GM23338 (cell line): ENCODE data around the gene SLC29A1.

Source experiments
- EZH2 ChIP-seq: fragments of 200-600 bp; sonication (generic); IDR thresholded peaks from one replicate; pipeline ENCODE4 v1.8.0; 2017; ENCODE audit warnings: antibody characterized with exemption, mild to moderate bottlenecking, low read depth; ENCODE audit not compliant: unreplicated experiment
- EZH2phosphoT487 ChIP-seq: fragments of 200-600 bp; sonication (generic); IDR thresholded peaks from one replicate; pipeline ENCODE4 v1.8.1; 2018; ENCODE audit warnings: antibody characterized with exemption; ENCODE audit not compliant: unreplicated experiment
- POLR2AphosphoS5 ChIP-seq: IDR thresholded peaks from 2 replicates; pipeline ENCODE4 v1.6.1; 2016; ENCODE audit warnings: antibody characterized with exemption, low read depth
- TF ChIP-seq, protein P1 (sequence below), 2 experiments: fragments of 200-600 bp in 1 of 2; sonication (generic) in 1 of 2; conservative IDR thresholded peaks; 2 replicates each; pipeline versions ENCODE4 v1.5.1 to v1.6.1; 2016 to 2017; ENCODE audit warnings: antibody characterized with exemption in 2 of 2, low read depth in 2 of 2, mild to moderate bottlenecking in 2 of 2, moderate library complexity in 1 of 2
- TF ChIP-seq, protein P2 (sequence below): IDR thresholded peaks from one replicate; pipeline ENCODE4 v1.6.1; 2018; ENCODE audit warnings: antibody characterized with exemption; ENCODE audit not compliant: unreplicated experiment

DNA sequence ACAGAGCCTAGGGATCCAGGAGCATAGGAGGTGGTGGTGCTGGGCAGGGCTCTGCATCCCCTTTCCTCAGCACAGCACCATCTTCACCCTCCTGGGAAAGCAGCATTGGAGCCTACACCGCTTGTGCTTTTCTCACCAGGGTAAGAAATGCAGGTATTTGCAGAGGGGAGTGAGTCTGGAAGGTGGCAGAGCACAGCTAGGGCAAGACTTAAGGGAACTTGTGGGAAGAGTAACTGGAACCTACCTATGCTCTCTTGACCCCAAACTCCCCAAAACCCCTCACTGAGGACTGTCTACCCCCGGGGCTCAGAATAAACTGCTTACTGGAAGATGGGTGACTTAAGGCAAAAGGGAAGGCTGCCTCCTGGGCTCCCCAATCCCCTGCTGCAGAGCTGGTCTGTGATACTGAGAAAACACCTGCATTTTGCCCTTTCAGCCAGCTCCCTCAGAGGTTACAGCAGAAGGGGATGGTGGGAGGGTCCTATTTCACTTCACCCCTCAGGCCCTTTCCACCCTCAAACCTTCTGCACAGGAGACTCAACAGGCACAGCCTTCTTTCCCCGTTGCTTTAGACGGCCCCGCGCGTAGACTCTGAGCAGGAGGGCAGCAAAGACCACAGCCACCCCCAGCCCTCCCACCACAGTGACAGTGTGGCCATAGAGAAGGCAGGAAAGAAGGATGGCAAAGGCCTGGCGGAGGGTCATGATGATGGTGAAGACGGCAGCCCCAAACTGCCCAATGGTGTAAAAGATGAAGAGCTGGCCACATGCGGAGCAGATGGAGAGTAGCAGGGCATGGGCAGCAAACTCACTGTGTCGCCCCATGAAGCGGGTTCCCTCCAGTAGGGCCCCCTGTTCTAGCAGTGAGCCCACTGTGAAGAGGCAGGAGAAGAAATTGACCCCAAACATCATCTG lies 31.1 kb downstream of the SLC29A1 start:
- TF ChIP-seq, protein P1, sequence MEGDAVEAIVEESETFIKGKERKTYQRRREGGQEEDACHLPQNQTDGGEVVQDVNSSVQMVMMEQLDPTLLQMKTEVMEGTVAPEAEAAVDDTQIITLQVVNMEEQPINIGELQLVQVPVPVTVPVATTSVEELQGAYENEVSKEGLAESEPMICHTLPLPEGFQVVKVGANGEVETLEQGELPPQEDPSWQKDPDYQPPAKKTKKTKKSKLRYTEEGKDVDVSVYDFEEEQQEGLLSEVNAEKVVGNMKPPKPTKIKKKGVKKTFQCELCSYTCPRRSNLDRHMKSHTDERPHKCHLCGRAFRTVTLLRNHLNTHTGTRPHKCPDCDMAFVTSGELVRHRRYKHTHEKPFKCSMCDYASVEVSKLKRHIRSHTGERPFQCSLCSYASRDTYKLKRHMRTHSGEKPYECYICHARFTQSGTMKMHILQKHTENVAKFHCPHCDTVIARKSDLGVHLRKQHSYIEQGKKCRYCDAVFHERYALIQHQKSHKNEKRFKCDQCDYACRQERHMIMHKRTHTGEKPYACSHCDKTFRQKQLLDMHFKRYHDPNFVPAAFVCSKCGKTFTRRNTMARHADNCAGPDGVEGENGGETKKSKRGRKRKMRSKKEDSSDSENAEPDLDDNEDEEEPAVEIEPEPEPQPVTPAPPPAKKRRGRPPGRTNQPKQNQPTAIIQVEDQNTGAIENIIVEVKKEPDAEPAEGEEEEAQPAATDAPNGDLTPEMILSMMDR (conservative IDR thresholded peaks at IDR 0.05; ENCODE audit: low read depth in 2 of 2): no peak
- no peak for TF ChIP-seq EZH2
- TF ChIP-seq POLR2AphosphoS5: peak; percentile 51
- TF ChIP-seq, protein P2, sequence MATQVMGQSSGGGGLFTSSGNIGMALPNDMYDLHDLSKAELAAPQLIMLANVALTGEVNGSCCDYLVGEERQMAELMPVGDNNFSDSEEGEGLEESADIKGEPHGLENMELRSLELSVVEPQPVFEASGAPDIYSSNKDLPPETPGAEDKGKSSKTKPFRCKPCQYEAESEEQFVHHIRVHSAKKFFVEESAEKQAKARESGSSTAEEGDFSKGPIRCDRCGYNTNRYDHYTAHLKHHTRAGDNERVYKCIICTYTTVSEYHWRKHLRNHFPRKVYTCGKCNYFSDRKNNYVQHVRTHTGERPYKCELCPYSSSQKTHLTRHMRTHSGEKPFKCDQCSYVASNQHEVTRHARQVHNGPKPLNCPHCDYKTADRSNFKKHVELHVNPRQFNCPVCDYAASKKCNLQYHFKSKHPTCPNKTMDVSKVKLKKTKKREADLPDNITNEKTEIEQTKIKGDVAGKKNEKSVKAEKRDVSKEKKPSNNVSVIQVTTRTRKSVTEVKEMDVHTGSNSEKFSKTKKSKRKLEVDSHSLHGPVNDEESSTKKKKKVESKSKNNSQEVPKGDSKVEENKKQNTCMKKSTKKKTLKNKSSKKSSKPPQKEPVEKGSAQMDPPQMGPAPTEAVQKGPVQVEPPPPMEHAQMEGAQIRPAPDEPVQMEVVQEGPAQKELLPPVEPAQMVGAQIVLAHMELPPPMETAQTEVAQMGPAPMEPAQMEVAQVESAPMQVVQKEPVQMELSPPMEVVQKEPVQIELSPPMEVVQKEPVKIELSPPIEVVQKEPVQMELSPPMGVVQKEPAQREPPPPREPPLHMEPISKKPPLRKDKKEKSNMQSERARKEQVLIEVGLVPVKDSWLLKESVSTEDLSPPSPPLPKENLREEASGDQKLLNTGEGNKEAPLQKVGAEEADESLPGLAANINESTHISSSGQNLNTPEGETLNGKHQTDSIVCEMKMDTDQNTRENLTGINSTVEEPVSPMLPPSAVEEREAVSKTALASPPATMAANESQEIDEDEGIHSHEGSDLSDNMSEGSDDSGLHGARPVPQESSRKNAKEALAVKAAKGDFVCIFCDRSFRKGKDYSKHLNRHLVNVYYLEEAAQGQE: no peak
- no peak for TF ChIP-seq EZH2phosphoT487
